Prostate gland (tissue), 2 donors: ENCODE data around the gene BTG3.

Experiments
- CTCF ChIP-seq, 4 experiments: fragments of 200-600 bp in 2 of 4; fragments of 450-650 bp in 2 of 4; sonication (generic) in 2 of 4; IDR thresholded peaks; 1 replicate in 3 of 4; 2 replicates in 1 of 4; pipeline ENCODE4 v1.5.1; 2016 to 2019; ENCODE audit warnings: antibody characterized with exemption in 4 of 4, mild to moderate bottlenecking in 2 of 4, moderate library complexity in 2 of 4
- POLR2A ChIP-seq: fragments of 450-650 bp; IDR thresholded peaks from one replicate; pipeline ENCODE4 v1.6.1; 2016; ENCODE audit warnings: antibody characterized with exemption, mild to moderate bottlenecking
- POLR2AphosphoS5 ChIP-seq: sonication (generic); formaldehyde crosslinking; IDR thresholded peaks from one replicate; pipeline ENCODE4 v1.6.1; 2017; ENCODE audit warnings: antibody characterized with exemption

DNA sequence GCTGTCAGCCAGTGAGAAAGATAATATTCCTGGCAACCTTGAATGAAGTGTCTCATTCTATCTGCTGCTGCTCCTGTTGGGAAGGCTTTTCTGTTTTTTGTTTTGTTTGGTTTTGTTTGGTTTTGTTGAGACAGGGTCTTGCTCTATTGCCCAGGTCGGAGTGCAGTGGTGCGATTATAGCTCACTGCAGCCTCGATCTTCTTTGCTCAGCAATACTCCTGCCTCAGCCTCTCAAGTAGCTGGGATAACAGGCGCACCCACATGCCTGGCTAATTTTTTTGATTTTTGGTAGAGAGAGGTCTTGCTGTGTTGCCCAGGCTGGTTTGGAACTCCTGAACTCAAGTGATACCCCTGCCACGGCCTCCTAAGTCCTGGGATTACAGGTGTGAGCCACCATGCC, 37.6 kb downstream of the BTG3 start:
- TF ChIP-seq POLR2A (no peak), CTCF (IDR thresholded peaks at IDR 0.05) (no peak), POLR2AphosphoS5 (no peak)
